ACHN (cell line): Measurements from ENCODE around the gene SPRR1A.

Experiments
- DNase-seq: peaks from one replicate; pipeline ENCODE4 v3.0.0-alpha.2; 2015
- in situ Hi-C: cut with HindIII; loops from 2 replicates; pipeline ENCODE4 v1.10.0; 2017; ENCODE audit warnings: low sequenced_read_pairs, low pct_ligation_motif_present, low pct_unique_long_range_greater_than_20kb

SPRR1A gene

DNA sequence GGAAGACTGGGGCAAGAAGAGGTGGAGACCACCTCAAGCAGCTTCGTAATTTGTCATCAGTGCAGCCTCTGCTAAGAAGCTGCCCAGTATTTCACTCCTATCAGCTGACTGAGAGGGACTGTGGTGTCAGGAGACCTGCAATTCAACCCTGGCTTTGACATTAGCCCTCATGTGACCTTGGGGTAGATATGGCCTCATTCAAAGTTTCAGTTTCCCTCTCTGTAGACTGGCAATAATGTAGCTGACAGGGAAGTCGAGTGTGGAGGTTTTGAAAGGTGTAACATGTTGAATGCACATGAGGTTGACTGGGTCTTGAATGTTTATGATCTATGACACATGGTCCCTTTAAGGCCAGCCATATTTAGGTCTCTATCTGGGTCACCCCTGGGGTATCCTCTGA lies 15.6 kb upstream of the SPRR1A start:
- in situ Hi-C loops: no loop called here
- DNase-seq: no peak

DNA sequence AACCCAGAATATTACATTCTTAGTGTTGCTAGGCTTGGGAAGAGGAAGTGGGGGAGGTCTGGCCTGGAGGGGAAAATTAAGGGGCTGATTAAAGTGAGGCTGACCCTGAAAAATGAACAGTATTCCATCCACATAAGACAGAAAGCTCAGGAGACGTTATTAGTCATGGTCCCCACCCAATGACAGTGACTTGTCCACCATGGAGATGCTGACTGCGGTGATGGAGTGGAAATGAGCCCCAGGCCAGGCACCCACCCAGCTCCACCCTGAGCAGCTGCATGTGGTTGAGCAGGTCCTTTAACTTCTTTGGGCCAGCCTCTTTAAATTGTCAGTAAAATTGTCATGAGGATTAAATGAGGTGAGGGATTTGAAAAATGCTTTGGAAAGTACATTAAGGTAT lies 14.8 kb upstream of the SPRR1A start:
- in situ Hi-C loops: no loop called here

GRCh38 chr1:152970495-152970894 lies 13.4 kb upstream of the SPRR1A start, which contains the start of gene SPRR4:
TSS of gene SPRR4 (plus strand) at chr1:152970648. CDS start at chr1:152971891, 1,243 bp downstream.
- in situ Hi-C loops: no loop called here
- no peak for DNase-seq

More for the DNA sequence above, 14.8 kb upstream of the SPRR1A start:
- no peak for DNase-seq

DNA sequence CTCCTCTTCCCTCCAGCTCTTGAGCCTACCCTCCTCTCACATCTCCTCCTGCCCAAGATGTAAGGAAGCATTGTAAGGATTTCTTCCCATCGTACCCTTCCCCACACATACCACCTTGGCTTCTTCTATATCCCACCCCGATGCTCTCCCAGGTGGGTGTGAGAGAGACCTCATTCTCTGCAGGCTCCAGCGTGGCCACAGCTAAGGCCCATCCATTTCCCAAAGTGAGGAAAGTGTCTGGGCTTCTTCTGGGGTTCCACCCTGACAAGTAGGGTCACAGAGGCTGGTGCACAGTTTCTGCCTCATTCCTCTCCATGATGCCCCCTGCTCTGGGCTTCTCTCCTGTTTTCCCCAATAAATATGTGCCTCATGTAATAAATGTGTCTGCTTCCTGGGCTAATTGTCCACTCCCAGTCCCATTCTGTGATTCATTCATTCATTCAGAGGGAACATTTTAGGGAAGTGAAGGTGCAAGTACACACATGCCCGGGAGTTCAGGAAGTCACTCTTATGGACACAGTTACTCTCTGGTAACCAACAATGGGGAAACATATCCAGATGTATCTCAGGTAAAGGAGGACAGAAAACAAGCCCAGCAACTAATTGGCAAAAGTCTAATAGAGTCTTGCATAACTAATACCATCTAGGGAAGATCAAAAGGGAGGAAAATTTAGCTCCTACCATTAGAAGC lies 11.5 kb upstream of the SPRR1A start:
- DNase-seq: no peak
- in situ Hi-C loops: no loop called here

DNA sequence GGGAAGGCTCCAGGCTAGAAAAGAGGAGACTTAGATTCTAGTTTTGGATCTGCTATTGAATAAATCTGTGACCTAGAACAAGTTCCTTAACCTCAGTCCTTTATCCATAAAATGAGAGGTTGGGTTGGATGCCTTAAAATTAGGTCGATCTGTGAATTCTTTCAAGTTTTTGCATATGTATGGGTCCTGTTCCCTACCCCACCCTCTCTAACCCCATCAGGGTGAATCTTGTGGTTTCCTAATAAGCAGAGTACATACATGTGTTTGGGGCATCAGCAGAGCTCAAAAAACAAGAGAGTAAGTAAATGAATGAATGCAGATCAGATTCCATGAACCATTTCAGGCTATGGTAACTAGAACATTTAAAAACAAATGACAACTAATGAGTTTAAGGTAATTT lies 7.2 kb upstream of the SPRR1A start:
- in situ Hi-C loops: no loop called here
- no peak for DNase-seq

GRCh38 chr1:152977614-152978013 lies 6.3 kb upstream of the SPRR1A start:
- in situ Hi-C loops: no loop called here
- no peak for DNase-seq

GRCh38 chr1:152980676-152981075 lies 3.2 kb upstream of the SPRR1A start:
- DNase-seq: no peak
- in situ Hi-C loops: no loop called here

DNA sequence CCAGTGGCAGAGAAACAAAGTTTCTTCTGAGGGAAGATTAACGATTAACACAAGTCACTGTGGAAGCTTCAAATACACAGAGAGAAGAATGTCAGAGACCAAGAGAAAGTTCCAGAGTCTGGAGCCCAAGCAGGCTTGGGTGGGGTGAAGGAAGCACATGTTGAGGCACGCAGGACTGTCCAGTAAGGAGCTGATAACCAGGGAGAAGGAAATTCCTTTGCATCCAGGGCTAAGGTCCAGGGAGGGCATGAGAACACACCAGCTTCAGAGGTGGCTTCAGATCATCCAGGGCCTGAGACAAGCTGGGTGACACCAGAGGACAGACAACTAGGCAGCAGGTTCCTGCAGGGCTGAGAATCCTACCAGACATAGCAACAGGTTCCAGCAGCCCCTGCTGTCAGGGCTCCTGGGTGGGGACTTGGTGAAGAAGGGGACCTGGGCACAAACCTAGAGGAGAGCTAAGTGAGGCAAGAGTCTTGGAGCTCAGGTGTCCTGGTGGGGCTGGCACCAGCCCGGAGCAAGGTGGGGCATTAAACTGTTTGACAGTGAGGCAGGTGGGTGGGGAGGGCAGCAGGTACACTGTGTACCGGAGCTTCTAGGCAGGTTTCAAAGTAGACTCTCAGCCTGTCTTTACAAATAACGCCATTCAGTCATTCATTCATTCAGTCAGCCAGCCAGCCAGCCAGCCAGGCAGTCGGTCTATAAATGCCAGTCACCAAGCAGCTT lies 2.6 kb upstream of the SPRR1A start:
- in situ Hi-C loops: no loop called here
- no peak for DNase-seq

GRCh38 chr1:152982076-152982475 lies 1.8 kb upstream of the SPRR1A start:
- in situ Hi-C loops: no loop called here
- DNase-seq: no peak

DNA sequence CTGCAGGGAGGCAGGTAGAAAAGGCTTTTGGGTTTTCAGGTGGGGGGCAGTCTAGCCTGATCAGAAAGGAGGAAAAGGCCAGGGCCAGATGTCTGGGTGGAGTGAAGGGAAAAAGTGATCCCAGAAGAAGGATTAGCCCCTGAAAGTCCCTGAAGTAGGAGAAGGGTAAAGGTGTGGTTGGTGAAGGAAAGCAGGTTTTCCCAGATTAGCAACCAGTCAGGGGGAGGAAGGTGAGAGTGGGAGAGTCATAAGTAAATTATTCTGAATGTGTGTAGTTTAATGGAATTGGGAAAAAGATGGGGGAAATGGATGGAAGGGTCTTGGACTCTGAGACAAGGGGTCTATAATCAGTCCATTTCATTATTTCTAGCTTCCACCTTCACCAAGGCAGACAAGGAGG lies 647 bp upstream of the SPRR1A start:
- no peak for DNase-seq
- in situ Hi-C loops: no loop called here

DNA sequence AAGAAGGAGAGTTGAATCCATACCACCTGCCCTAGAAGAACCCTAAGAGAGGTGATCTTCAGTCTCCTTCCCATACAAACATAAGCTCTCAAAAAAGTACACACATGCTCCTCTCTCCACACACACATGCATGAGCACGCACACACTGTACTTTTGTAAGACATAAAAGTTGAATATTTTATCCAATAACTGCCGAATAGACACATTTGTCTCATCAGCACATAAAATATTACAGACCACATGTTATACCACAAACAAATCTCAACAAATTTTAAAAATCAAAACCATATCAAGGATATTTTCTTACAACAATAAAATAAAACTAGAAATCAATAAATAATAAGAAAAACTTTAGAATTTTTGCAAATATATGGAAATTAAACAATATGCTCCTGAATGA lies 2.7 kb downstream of the SPRR1A start:
- no peak for DNase-seq
- in situ Hi-C loops: no loop called here

- in situ Hi-C loops: no loop called here
These were observed 9.3 kb downstream of the SPRR1A start for GRCh38 chr1:152993186-152993585.

DNA sequence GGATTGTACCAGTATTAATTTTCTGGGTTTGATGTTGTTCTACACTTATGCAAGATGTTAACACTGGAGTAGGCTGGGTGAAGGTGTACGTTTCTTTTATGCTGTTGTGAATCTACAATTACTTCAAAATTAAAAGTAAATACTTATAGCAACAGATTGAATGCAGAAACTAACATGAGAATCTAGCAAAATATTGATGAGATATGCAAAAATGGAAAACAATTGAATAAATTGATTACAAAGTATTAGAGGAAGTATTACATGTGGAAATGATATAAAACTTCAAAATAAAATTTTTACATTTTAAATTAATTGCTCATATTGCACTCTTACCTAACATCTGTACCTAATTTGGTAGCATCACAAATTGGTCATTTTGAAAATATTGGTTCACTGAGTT lies 12.0 kb downstream of the SPRR1A start:
- no peak for DNase-seq
- in situ Hi-C loops: no loop called here

More at GRCh38 chr1:152993186-152993585, 9.3 kb downstream of the SPRR1A start:
- DNase-seq: no peak

GRCh38 chr1:152996633-152997400 lies 12.9 kb downstream of the SPRR1A start:
- in situ Hi-C loops: no loop called here
- DNase-seq: no peak

- in situ Hi-C loops: no loop called here
- no peak for DNase-seq
These were observed 14.0 kb downstream of the SPRR1A start for GRCh38 chr1:152997901-152998300.

- in situ Hi-C loops: no loop called here
- no peak for DNase-seq
These were observed 14.6 kb downstream of the SPRR1A start for GRCh38 chr1:152998476-152998875.

DNA sequence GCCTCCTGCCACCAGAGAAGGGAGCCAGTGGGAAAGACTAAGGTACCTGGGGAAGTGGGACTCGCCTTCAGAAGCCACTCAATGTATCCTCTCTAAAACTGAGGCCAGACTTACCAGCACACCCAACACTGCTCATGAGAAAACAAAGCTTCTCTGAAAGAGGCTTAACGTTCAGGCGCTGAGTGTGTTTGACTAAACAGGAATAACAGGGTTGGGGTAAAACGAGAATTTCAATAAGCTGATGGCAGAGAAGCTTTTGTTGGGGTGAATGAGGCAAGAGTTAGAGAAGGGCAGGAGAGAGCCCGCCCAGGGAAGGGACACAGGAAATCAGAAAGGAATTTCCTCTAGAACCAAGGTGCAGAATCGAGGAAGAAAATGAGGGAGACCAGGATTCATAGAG lies 15.9 kb downstream of the SPRR1A start:
- in situ Hi-C loops: no loop called here
- DNase-seq: no peak

DNA sequence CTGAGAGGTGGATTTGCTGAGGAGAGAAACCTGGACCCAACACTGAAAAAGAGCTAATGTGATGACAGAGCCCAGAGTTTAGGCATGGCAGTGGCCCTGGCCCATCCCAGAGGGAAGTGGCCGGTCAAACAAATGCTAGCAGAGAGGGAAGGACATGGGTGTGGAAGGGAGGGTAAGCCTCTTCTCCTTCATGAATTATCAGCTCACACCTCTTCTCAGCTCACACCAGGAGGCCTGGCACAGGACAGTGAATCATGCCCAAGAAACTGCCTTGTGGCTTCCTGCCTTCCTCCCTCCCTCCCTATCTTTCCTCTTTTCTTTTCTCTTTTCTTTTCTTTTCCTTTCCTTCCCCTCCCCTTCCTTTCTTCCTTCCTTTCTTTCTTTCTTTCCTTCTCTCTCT lies 16.4 kb downstream of the SPRR1A start:
- no peak for DNase-seq
- in situ Hi-C loops: no loop called here

DNA sequence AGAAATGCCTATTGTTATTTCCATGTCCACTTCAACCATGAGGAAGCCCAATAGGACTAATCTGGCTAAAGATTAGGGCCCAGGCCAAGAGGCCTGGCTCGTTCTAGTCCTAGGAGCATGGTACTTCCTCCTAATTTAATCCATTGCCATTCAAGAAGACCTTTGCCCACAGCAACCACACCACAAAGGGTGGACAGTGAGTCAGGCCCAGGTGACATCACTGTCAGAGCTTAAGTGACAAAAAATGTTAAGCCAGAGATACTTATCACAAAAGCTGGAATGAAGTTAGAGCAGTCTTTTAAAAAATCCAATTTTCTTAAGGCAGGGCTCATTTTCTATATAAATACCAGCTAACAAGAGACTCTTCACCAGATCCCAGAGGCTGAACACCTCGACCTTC lies 17.5 kb downstream of the SPRR1A start, which contains the start of gene SPRR3:
TSS of gene SPRR3 (plus strand) at position 368 of the 400 bp plus-strand sequence. CDS start 1,272 bp downstream, outside the sequence.
- DNase-seq: no peak
- in situ Hi-C loops: no loop called here
